OCI-LY3 (cell line): ENCODE data around the gene LMO7.

Source experiments
- H2AFZ ChIP-seq: fragments of 200-600, 300-600 bp; shearing (Covaris generic); 2 replicates; pipeline ENCODE4 v1.6.0; 2014; ENCODE audit warnings: antibody characterized with exemption, low read depth, low read length
- H3K27ac ChIP-seq: fragments of 200-600, 300-600 bp; sonication (generic); 2 replicates; pipeline ENCODE4 v1.5.1; 2014; ENCODE audit warnings: mild to moderate bottlenecking, low read length, moderate library complexity, mixed read lengths
- H3K27me3 ChIP-seq: fragments of 200-600, 300-600 bp; sonication (generic); 2 replicates; pipeline ENCODE4 v1.6.1; 2014; ENCODE audit warnings: low read depth, low read length, mixed read lengths
- H3K36me3 ChIP-seq: fragments of 200-600, 300-600 bp; sonication (generic); replicated peaks from 2 replicates; pipeline ENCODE3; 2014; ENCODE audit warnings: low read depth, low read length, mixed read lengths
- H3K4me1 ChIP-seq: fragments of 300-600, 200-600 bp; sonication (generic); 2 replicates; pipeline ENCODE4 v1.6.1; 2014; ENCODE audit warnings: low read length, mixed read lengths
- H3K4me2 ChIP-seq: fragments of 200-600, 300-600 bp; sonication (generic); 2 replicates; pipeline ENCODE4 v1.6.1; 2014; ENCODE audit warnings: low read length, mixed read lengths
- H3K4me3 ChIP-seq: fragments of 300-600, 200-600 bp; sonication (generic); 2 replicates; pipeline ENCODE4 v1.5.1; 2014; ENCODE audit warnings: antibody characterized with exemption, mild to moderate bottlenecking, low read length, moderate library complexity
- H3K79me2 ChIP-seq: fragments of 300-600, 200-600 bp; shearing (Covaris generic); 2 replicates; pipeline ENCODE4 v1.6.1; 2014; ENCODE audit warnings: mild to moderate bottlenecking, low read length, mixed read lengths
- H3K9ac ChIP-seq: fragments of 300-600, 200-600 bp; shearing (Covaris generic); 2 replicates; pipeline ENCODE4 v1.6.0; 2014; ENCODE audit warnings: mild to moderate bottlenecking, low read length, moderate library complexity
- H3K9me3 ChIP-seq: fragments of 200-600, 300-600 bp; shearing (Covaris generic); 2 replicates; pipeline ENCODE4 v1.6.1; 2014; ENCODE audit warnings: low read length, mixed read lengths; ENCODE audit not compliant: insufficient read depth
- H4K20me1 ChIP-seq: fragments of 200-600, 300-600 bp; sonication (generic); 2 replicates; pipeline ENCODE4 v1.6.1; 2016; ENCODE audit warnings: low read length, mixed read lengths; ENCODE audit not compliant: insufficient read depth
- CTCF ChIP-seq: fragments of 200-600, 300-600 bp; sonication (generic); IDR thresholded peaks from 2 replicates; pipeline ENCODE4 v1.5.1; 2014; ENCODE audit warnings: antibody characterized with exemption, low read length, low read depth
- EZH2phosphoT487 ChIP-seq: fragments of 200-600 bp; shearing (Covaris generic); IDR thresholded peaks from 2 replicates; pipeline ENCODE4 v1.6.1; 2018; ENCODE audit warnings: antibody characterized with exemption, mixed run types, low read depth

LMO7 gene

GRCh38 chr13:75873494-75873893 lies 237.4 kb downstream of the LMO7 start:
- Histone ChIP-seq H3K79me2 (no peaks in the 10 kb centered on the region), H3K27ac (no peak overlapping the region), H4K20me1 (no peaks in the 10 kb centered on the region), H3K9ac (no peak overlapping the region), H3K4me2 (no peak overlapping the region), H3K4me3 (no peak overlapping the region), H3K9me3 (no peaks in the 10 kb centered on the region), H3K4me1 (peaks cover 19% of the 10 kb centered on the region), H3K27me3 (peaks cover 17% of the 10 kb centered on the region), H2AFZ (no peak overlapping the region), H3K36me3 (no peaks in the 10 kb centered on the region)
- TF ChIP-seq CTCF (no peak), EZH2phosphoT487 (no peak)

- H3K4me1 ChIP-seq, result peaks cover 13% of the 10 kb centered on the region
- no peaks in the 10 kb centered on the region for H3K36me3 ChIP-seq
- H3K4me2 ChIP-seq, result no peak overlapping the region
- H3K79me2 ChIP-seq, result no peaks in the 10 kb centered on the region
- H3K9ac ChIP-seq, result no peak overlapping the region
- peaks cover 15% of the 10 kb centered on the region for H3K27me3 ChIP-seq
- TF ChIP-seq CTCF, result no peak
- TF ChIP-seq EZH2phosphoT487, result no peak
- no peak overlapping the region for H3K27ac ChIP-seq
- no peak overlapping the region for H2AFZ ChIP-seq
- H4K20me1 ChIP-seq, result no peaks in the 10 kb centered on the region
- H3K9me3 ChIP-seq, result no peaks in the 10 kb centered on the region
- no peak overlapping the region for H3K4me3 ChIP-seq
Measured at GRCh38 chr13:75875450-75875849, 239.3 kb downstream of the LMO7 start.

GRCh38 chr13:75876142-75877050 lies 240.3 kb downstream of the LMO7 start:
- H3K27me3 ChIP-seq, result peaks cover 15% of the 10 kb centered on the region
- no peaks in the 10 kb centered on the region for H3K9me3 ChIP-seq
- TF ChIP-seq EZH2phosphoT487 (no peak), CTCF (peak; percentile 92)
- no peaks in the 10 kb centered on the region for H3K79me2 ChIP-seq
- H3K27ac ChIP-seq, result no peak overlapping the region
- no peaks in the 10 kb centered on the region for H4K20me1 ChIP-seq
- H3K4me1 ChIP-seq, result peaks cover 16% of the 10 kb centered on the region
- H3K36me3 ChIP-seq, result no peaks in the 10 kb centered on the region
- peak overlapping the region; percentile 63 for H3K4me2 ChIP-seq
- H3K4me3 ChIP-seq, result peak overlapping the region; percentile 53
- H3K9ac ChIP-seq, result no peak overlapping the region
- 0 out of 2 replicates have a peak overlapping the region, but pooled peaks have one; percentile 37 for H2AFZ ChIP-seq

GRCh38 chr13:75877071-75877470 lies 240.9 kb downstream of the LMO7 start:
- H3K79me2 ChIP-seq, result no peaks in the 10 kb centered on the region
- no peaks in the 10 kb centered on the region for H3K36me3 ChIP-seq
- H3K4me1 ChIP-seq, result peaks cover 17% of the 10 kb centered on the region
- H4K20me1 ChIP-seq, result no peaks in the 10 kb centered on the region
- TF ChIP-seq EZH2phosphoT487 (no peak), CTCF (no peak)
- H3K9me3 ChIP-seq, result no peaks in the 10 kb centered on the region
- peaks cover 10% of the 10 kb centered on the region for H3K27me3 ChIP-seq
- H3K9ac ChIP-seq, result no peak overlapping the region
- no peak overlapping the region for H3K4me2 ChIP-seq
- H3K4me3 ChIP-seq, result no peak overlapping the region
- no peak overlapping the region for H3K27ac ChIP-seq
- H2AFZ ChIP-seq, result 0 out of 2 replicates have a peak overlapping the region, but pooled peaks have one; percentile 37
